Upper lobe of left lung (tissue), 4 donors: ENCODE data around the gene DHRS2.

Source experiments
- CTCF ChIP-seq, 6 experiments: fragments of 450-650 bp in 4 of 6; fragments of 200-600 bp in 2 of 6; sonication (generic) in 2 of 6; IDR thresholded peaks; one replicate each; pipeline ENCODE4 v1.5.1; 2016 to 2019; ENCODE audit warnings: antibody characterized with exemption in 6 of 6
- EP300 ChIP-seq, 4 donors: sonication (generic); formaldehyde crosslinking; IDR thresholded peaks; one replicate each; pipeline ENCODE4 v1.5.1; 2017; ENCODE audit warnings: antibody characterized with exemption in 4 of 4, control low read depth in 2 of 4
- POLR2A ChIP-seq, 4 donors: fragments of 450-650 bp; IDR thresholded peaks; one replicate each; pipeline ENCODE4 v1.5.1; 2016 to 2017; ENCODE audit warnings: antibody characterized with exemption in 4 of 4, mild to moderate bottlenecking in 2 of 4

DNA sequence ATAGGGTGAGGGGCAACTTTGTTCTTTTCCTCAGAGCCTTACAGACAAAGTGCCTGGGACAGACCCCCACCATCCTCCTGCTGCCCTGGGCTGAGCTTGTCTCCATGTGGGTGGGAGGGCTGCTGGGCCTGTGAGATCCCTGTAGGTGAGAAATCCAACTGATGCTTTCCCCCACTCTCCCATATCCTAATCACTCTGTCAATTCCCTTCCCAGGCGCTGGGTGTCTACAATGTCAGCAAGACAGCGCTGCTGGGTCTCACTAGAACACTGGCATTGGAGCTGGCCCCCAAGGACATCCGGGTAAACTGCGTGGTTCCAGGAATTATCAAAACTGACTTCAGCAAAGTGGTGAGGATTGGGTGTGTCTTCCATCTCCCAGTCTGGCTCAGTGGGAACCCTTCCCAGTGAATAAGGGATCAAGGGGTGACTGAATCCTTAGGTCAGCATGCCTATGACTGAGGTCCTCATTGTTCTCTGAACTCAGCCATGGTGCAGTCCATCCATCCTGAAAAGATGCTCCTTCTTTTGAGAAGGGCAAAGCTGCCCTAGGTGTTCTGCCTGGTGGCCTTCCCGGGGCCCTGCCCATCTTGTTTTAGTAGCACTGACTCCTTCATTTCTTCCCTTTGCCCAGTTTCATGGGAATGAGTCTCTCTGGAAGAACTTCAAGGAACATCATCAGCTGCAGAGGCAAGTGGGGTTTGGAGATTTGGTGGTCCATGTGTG, 8.2 kb downstream of the DHRS2 start:
- TF ChIP-seq EP300 (IDR thresholded peaks at IDR 0.05) (no peak), POLR2A (IDR thresholded peaks at IDR 0.05) (no peak), CTCF (IDR thresholded peaks at IDR 0.05) (no peak)
